Activated CD8-positive, alpha-beta T cell treated with anti-CD3 and anti-CD28 coated beads for 36 hours (primary cell): ENCODE data around the gene NLK. TPM values are rescaled to one million over a fixed set of nuclear protein-coding genes. Genes with fewer than 3 reads are reported as not detected.
"Not testable (repeated sequence)": the region's sequence is repeated elsewhere in the genome, so short reads cannot be mapped to it uniquely, and the experiment has no call there.

Experiments
- ATAC-seq: fragments of 200-7000 bp; cut with Tn5 transposase; one replicate; pipeline ENCODE4 v1.10.0; 2021; ENCODE audit warnings: mild to moderate bottlenecking, moderate library complexity
- CTCF ChIA-PET: fragments of 350-600 bp; sonication (Branson Sonifier 250); formaldehyde crosslinking; loops from one replicate; lab custom pipeline; 2021; ENCODE audit warnings: antibody characterized with exemption; lab: Charles Lee
- POLR2A ChIA-PET: fragments of 350-600 bp; sonication (Branson Sonifier 250); formaldehyde crosslinking; loops from one replicate; lab custom pipeline; 2021; ENCODE audit warnings: antibody characterized with exemption; lab: Charles Lee
- DNase-seq: peaks from one replicate; pipeline ENCODE4 v3.0.0-alpha.2; 2020
- H3K27ac Mint-ChIP-seq: one replicate; pipeline ENCODE4 v1.8.0; 2021; ENCODE audit warnings: mild to moderate bottlenecking, mixed read lengths
- H3K27me3 Mint-ChIP-seq: one replicate; pipeline ENCODE4 v1.8.0; 2021; ENCODE audit warnings: mixed read lengths
- H3K36me3 Mint-ChIP-seq: one replicate; pipeline ENCODE4 v1.8.0; 2021; ENCODE audit warnings: low read depth, mixed read lengths
- H3K4me1 Mint-ChIP-seq: one replicate; pipeline ENCODE4 v1.8.0; 2021; ENCODE audit warnings: low read depth, mixed read lengths
- H3K4me3 Mint-ChIP-seq: one replicate; pipeline ENCODE4 v1.8.0; 2021; ENCODE audit warnings: mild to moderate bottlenecking, moderate library complexity, mixed read lengths
- H3K9me3 Mint-ChIP-seq: one replicate; pipeline ENCODE4 v1.8.0; 2021; ENCODE audit warnings: mixed read lengths
- intact Hi-C: fragments of 100-400 bp; cut with micrococcal nuclease; formaldehyde crosslinking; loops from one replicate; pipeline ENCODE4 v1.10.0; 2022
- total RNA-seq, 2 experiments: library from RNA; stranded (reverse); gene quantifications; one replicate each; pipeline ENCODE4 v1.2.3, GENCODE V29; 2021
- TF ChIP-seq, protein P1 (sequence below): fragments of 200-600 bp; IDR thresholded peaks from one replicate; pipeline ENCODE4 v1.8.0; 2022; ENCODE audit warnings: antibody characterized with exemption, mild to moderate bottlenecking

The NLK gene
- total RNA-seq, 2 experiments from 2014 or later = 7.3 to 7.8 TPM

DNA sequence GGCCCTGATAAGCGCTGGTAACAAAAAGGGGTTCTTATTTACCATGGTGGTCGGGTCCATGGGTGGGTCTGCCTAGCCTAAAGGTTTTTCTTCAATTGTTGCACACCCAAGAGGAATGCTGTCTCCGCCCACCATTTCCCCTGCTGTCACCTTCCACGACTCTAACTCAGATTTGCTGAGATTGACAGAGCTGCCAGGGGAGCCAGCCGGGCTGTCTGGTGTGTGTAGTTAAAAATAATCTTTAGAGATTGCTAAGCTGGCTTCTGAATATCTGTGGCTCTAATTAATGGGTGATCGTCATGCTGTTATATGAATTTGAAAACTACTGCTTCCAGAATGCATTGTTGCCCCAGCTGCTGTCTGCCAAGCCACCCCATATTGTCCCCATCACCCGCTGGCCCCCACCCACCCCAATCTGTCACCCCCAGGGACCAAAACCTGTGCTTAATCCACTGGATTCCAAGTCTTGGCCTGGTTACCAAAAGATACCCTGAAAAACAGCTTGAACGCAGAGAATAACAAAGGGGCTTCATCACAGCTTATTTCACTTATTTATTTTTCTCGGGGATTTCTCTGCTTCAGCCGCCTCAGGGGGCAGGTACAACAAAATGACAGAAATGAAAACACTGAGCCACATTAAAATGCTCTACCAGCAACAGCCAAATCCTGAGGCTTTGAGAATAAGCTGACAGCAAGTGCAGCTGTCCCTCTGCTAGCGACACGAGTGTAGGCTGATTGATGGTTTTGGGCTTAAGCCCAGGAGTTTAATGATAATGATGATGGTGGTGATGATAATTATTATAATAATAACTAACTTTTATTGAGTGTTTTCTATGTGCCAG lies 46.1 kb upstream of the NLK start:
- ATAC-seq (no peak), DNase-seq (no peak)
- H3K4me3 Mint-ChIP-seq = no peak overlapping the region
- H3K27ac Mint-ChIP-seq = no peak overlapping the region
- peaks cover 13% of the 10 kb centered on the region for H3K27me3 Mint-ChIP-seq
- POLR2A ChIA-PET = no interaction called here
- no peaks in the 10 kb centered on the region for H3K36me3 Mint-ChIP-seq
- TF ChIP-seq, protein P1, sequence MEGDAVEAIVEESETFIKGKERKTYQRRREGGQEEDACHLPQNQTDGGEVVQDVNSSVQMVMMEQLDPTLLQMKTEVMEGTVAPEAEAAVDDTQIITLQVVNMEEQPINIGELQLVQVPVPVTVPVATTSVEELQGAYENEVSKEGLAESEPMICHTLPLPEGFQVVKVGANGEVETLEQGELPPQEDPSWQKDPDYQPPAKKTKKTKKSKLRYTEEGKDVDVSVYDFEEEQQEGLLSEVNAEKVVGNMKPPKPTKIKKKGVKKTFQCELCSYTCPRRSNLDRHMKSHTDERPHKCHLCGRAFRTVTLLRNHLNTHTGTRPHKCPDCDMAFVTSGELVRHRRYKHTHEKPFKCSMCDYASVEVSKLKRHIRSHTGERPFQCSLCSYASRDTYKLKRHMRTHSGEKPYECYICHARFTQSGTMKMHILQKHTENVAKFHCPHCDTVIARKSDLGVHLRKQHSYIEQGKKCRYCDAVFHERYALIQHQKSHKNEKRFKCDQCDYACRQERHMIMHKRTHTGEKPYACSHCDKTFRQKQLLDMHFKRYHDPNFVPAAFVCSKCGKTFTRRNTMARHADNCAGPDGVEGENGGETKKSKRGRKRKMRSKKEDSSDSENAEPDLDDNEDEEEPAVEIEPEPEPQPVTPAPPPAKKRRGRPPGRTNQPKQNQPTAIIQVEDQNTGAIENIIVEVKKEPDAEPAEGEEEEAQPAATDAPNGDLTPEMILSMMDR = no peak
- intact Hi-C loops = no loop called here
- CTCF ChIA-PET = interaction anchor here (0.7 kb wide), 1 partner anchor 15 kb away, joined by 3 read pairs; no protein-coding TSS in a partner anchor
- no peaks in the 10 kb centered on the region for H3K9me3 Mint-ChIP-seq
- no peaks in the 10 kb centered on the region for H3K4me1 Mint-ChIP-seq

DNA sequence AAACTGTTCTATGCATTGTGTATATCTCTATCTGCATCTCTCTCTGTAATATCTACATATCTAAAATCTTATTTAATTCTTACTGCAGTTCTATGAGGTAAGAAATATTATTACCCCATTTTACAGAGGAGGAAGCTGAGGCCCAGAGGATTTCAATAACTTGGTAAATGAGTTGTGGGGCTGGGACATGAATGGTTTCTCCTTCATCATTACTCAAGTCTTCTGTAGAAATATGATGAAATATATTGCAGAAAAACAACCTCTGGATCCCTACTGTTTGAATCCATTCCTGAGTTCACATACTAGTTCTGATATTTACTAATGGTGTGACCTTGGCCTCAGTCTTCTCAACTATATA lies 45.5 kb upstream of the NLK start:
- ATAC-seq (no peak), DNase-seq (no peak)
- ChIA-PET CTCF (interaction anchor here (0.7 kb wide), 1 partner anchor 14 kb away, joined by 3 read pairs; no protein-coding TSS in a partner anchor), POLR2A (no interaction called here)
- Mint-ChIP-seq H3K4me3 (no peak overlapping the region), H3K36me3 (no peaks in the 10 kb centered on the region), H3K27ac (no peak overlapping the region), H3K4me1 (no peaks in the 10 kb centered on the region), H3K9me3 (no peaks in the 10 kb centered on the region), H3K27me3 (peaks cover 13% of the 10 kb centered on the region)
- TF ChIP-seq, protein P1 = no peak
- intact Hi-C loops = no loop called here

DNA sequence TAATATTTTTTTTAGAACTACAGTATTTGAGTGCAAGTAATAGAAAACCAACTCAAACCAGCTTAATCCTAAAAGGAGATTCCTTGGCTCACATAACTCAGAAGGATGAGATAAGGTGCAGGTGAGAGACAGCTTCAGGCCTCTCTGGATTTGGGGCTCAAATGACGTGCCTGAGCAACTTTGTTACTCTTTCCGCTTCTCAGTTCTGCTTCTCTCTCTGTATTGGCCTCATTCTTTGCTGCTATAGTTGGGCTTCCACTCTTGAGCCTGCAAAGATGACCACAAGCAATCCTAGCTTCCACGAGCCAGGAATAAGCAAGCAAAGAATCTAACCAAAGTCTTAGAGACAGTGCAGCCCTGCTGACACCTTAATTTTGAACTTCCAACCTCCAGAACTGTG lies 45.0 kb upstream of the NLK start:
- ChIA-PET CTCF (no interaction called here), POLR2A (no interaction called here)
- H3K36me3 Mint-ChIP-seq = no peaks in the 10 kb centered on the region
- DNase-seq = no peak
- no peak for ATAC-seq
- H3K27ac Mint-ChIP-seq = no peak overlapping the region
- H3K9me3 Mint-ChIP-seq = no peaks in the 10 kb centered on the region
- peaks cover 13% of the 10 kb centered on the region for H3K27me3 Mint-ChIP-seq
- TF ChIP-seq, protein P1 = no peak
- intact Hi-C loops = no loop called here
- no peak overlapping the region for H3K4me3 Mint-ChIP-seq
- no peaks in the 10 kb centered on the region for H3K4me1 Mint-ChIP-seq

DNA sequence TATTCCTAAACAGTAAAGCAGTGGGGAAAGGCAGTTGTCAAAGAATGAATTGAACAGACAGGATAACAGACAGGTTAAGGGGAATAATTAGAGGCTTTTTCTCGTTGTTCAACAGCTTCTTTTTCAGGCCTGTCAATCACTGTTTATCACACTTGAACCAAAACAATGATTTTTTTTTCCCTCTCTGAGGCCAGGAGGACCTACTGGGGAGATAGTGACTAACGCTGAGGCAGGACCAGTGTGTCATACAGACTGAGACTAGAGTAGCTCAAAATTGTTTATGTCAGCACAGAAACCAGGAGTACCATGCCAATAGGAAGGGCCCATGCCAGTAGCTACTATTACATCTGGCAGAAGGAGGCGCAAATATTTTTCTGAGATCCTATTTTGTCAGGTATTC lies 41.3 kb upstream of the NLK start:
- TF ChIP-seq, protein P1 = no peak
- H3K36me3 Mint-ChIP-seq = no peaks in the 10 kb centered on the region
- H3K27me3 Mint-ChIP-seq = peaks cover 8% of the 10 kb centered on the region
- H3K27ac Mint-ChIP-seq = no peak overlapping the region
- ATAC-seq (no peak), DNase-seq (no peak)
- intact Hi-C loops = no loop called here
- ChIA-PET CTCF (interaction anchor here (0.6 to 1.3 kb wide), 4 partner anchors 9 to 250 kb away, joined by 3 read pairs; partner anchors contain the start of gene LYRM9), POLR2A (interaction anchor here (0.5 to 0.7 kb wide), 2 partner anchors 25 to 181 kb away, joined by 3 read pairs; no protein-coding TSS in a partner anchor)
- H3K4me1 Mint-ChIP-seq = no peaks in the 10 kb centered on the region
- no peak overlapping the region for H3K4me3 Mint-ChIP-seq
- no peaks in the 10 kb centered on the region for H3K9me3 Mint-ChIP-seq

DNA sequence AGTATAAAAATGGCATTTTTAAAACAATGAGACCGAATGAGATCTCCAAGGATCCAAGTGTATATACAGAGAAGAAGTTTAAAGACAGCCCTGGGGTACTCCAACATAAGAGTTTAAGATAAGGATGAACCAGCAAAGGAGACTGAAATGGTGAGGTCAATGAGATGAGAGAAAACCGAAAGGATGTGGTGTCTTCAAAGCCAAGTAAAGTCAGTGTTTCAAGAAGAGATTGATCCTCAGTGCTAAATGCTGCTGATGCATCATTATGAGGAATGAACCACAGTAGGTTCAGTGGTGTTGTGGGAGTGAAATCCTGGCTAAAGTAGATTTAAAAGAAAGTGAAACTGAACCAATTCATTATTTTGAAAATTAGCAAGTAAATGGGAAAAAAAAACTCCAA lies 38.1 kb upstream of the NLK start:
- peaks cover 5% of the 10 kb centered on the region for H3K27me3 Mint-ChIP-seq
- H3K9me3 Mint-ChIP-seq = no peaks in the 10 kb centered on the region
- ChIA-PET CTCF (no interaction called here), POLR2A (no interaction called here)
- no peak for DNase-seq
- H3K4me3 Mint-ChIP-seq = no peak overlapping the region
- ATAC-seq = peak; percentile 62
- intact Hi-C loops = no loop called here
- no peaks in the 10 kb centered on the region for H3K36me3 Mint-ChIP-seq
- H3K27ac Mint-ChIP-seq = no peak overlapping the region
- TF ChIP-seq, protein P1 = no peak
- H3K4me1 Mint-ChIP-seq = no peaks in the 10 kb centered on the region

DNA sequence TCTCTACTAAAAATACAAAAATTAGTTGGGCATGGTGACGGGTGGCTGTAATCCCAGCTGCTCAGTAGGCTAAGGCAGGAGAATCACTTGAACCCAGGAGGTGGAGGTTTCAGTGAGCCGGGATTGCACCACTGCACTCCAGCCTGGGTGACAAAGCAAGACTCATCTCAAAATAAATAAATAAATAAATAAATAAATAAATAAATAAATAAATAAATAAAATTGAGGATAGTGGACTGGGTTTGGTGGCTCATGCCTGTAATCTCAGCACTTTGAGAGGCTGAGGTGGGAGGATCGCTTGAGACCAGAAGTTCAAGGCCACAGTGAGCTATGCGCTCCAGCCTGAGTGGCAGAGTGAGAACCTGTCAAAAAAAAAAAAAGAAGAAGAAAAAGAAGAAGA lies 34.6 kb upstream of the NLK start:
- POLR2A ChIA-PET, H3K27ac Mint-ChIP-seq, intact Hi-C loops, H3K27me3 Mint-ChIP-seq, H3K4me1 Mint-ChIP-seq, H3K4me3 Mint-ChIP-seq, CTCF ChIA-PET, ATAC-seq, H3K36me3 Mint-ChIP-seq, DNase-seq, H3K9me3 Mint-ChIP-seq: not testable (repeated sequence)
